Astrocyte of the cerebellum (primary cell): ENCODE results near the gene CAMTA1.

Experiments
- DNase-seq: peaks from one replicate; pipeline ENCODE4 v3.0.0-alpha.2; 2011; ENCODE audit warnings: low read depth
- H3K4me3 ChIP-seq: 2 replicates; pipeline ENCODE4 v1.5.1; 2011; ENCODE audit warnings: mild to moderate bottlenecking, low read depth, low read length, moderate library complexity
- CTCF ChIP-seq: IDR thresholded peaks from 2 replicates; pipeline ENCODE4 v1.5.1; 2012; ENCODE audit warnings: low read length, low read depth, moderate library complexity, mild to moderate bottlenecking; ENCODE audit errors: missing control alignments
- in situ Hi-C: cut with HindIII; loops from 2 replicates; pipeline ENCODE4 v1.10.0; 2017; ENCODE audit warnings: low sequenced_read_pairs

CAMTA1 gene

GRCh38 chr1:7457811-7458210, 672.6 kb downstream of the CAMTA1 start:
- in situ Hi-C loops = no loop called here

GRCh38 chr1:7458946-7459345, 673.7 kb downstream of the CAMTA1 start:
- in situ Hi-C loops = no loop called here
- DNase-seq = no peak
- no peak for TF ChIP-seq CTCF
- no peak overlapping the region for H3K4me3 ChIP-seq

More at GRCh38 chr1:7457811-7458210, 672.6 kb downstream of the CAMTA1 start:
- TF ChIP-seq CTCF = no peak
- DNase-seq = no peak
- H3K4me3 ChIP-seq = no peak overlapping the region

DNA sequence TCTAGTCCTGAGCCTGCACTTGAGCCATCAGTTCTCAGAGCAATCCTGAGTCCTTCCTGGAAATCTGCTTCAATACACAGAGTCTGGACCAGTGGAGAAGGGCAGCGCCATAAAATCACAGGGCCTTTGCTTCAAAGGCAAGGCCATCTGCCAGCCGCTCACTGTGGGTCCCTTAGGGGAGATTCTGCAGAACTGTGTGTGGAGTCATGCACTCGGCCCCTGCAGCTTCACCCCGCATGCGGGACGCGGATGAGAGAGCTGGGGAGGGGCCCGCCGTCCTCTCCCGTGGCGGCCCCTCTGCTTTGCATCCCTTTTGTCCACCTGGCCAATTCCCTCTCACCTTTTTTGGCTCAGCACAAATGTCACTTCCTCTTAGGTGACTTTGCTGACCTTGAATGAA, 674.7 kb downstream of the CAMTA1 start:
- in situ Hi-C loops = loop anchor here (5.0 kb wide), 1 partner anchor 77 kb away; no protein-coding TSS in a partner anchor
- no peak overlapping the region for H3K4me3 ChIP-seq
- no peak for TF ChIP-seq CTCF
- DNase-seq = no peak

GRCh38 chr1:7460807-7461206, 675.6 kb downstream of the CAMTA1 start:
- no peak for TF ChIP-seq CTCF
- no peak overlapping the region for H3K4me3 ChIP-seq
- in situ Hi-C loops = loop anchor here (5.0 kb wide), 1 partner anchor 76 kb away; no protein-coding TSS in a partner anchor
- no peak for DNase-seq

- in situ Hi-C loops = loop anchor here (5.0 kb wide), 1 partner anchor 75 kb away; no protein-coding TSS in a partner anchor
- TF ChIP-seq CTCF = no peak
- H3K4me3 ChIP-seq = no peak overlapping the region
- DNase-seq = no peak
Measured at GRCh38 chr1:7462617-7463016, 677.4 kb downstream of the CAMTA1 start.

DNA sequence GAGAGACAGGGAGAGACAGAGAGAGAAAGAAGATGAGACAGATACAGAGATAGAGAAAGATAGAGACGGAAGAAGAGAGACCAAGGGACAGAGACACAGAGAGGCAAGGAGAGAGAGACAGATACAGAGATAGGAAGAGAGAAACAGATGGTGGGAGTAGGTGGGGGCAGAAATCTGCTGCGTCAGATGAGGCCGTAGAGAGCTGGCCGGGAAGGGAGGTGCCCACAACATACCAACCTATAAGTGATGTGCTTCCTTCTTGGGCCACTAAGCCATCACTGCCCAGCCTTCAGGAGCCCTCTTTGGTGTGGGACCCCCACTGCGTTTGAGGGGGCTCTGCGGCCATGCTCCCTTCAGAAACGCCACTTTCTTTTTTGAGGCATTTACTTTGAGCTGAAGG, 678.3 kb downstream of the CAMTA1 start:
- H3K4me3 ChIP-seq = no peak overlapping the region
- no peak for DNase-seq
- no peak for TF ChIP-seq CTCF
- in situ Hi-C loops = loop anchor here (5.0 kb wide), 1 partner anchor 74 kb away; no protein-coding TSS in a partner anchor
